K562 (cell line): Measurements from ENCODE around the gene TRIM2. TPM values are rescaled to one million over a fixed set of nuclear protein-coding genes. Genes with fewer than 3 reads are reported as not detected.

Experiments used
- ARID3B ChIP-seq: fragments of 250-450 bp; sonication (Bioruptor Pico); IDR thresholded peaks from 2 replicates; pipeline ENCODE4 v1.4.0; 2020; ENCODE audit warnings: borderline replicate concordance
- ASH1L ChIP-seq: fragments of 450-650 bp; IDR thresholded peaks from 2 replicates; pipeline ENCODE4 v1.6.1; 2018; ENCODE audit warnings: borderline replicate concordance, mild to moderate bottlenecking, low read depth; ENCODE audit not compliant: partially characterized antibody
- BRD4 ChIP-seq: fragments of 200-600 bp; sonication (generic); IDR thresholded peaks from 2 replicates; pipeline ENCODE4 v1.6.1; 2017; ENCODE audit warnings: inconsistent platforms
- CBFB ChIP-seq: sonication (generic); formaldehyde crosslinking; IDR thresholded peaks from 2 replicates; pipeline ENCODE4 v1.4.0; 2020; ENCODE audit warnings: mild to moderate bottlenecking, missing genetic modification reagents
- FOXP1 ChIP-seq: sonication (generic); formaldehyde crosslinking; IDR thresholded peaks from 2 replicates; pipeline ENCODE4 v1.8.0; 2022; ENCODE audit warnings: mild to moderate bottlenecking, missing genetic modification reagents
- HIVEP1 ChIP-seq: fragments of 250-450 bp; sonication (Bioruptor Pico); IDR thresholded peaks from 2 replicates; pipeline ENCODE4 v1.4.0; 2020; ENCODE audit warnings: mild to moderate bottlenecking
- KLF13 ChIP-seq: fragments of 450-650 bp; IDR thresholded peaks from 2 replicates; pipeline ENCODE4 v1.6.1; 2016; ENCODE audit warnings: missing genetic modification characterization, low read depth, mild to moderate bottlenecking, missing compliant biosample characterization, moderate library complexity, borderline replicate concordance
- MAZ ChIP-seq, 2 experiments: fragments of 450-650 bp in 1 of 2; sonication (generic) in 1 of 2; formaldehyde crosslinking; IDR thresholded peaks in 1 of 2; conservative IDR thresholded peaks in 1 of 2; 2 replicates each; pipeline versions ENCODE4 v1.4.0 to v1.5.0; 2020; ENCODE audit warnings: mild to moderate bottlenecking in 1 of 2, missing genetic modification reagents in 1 of 2
- NBN ChIP-seq: fragments of 450-650 bp; IDR thresholded peaks from 2 replicates; pipeline ENCODE4 v1.6.1; 2016; ENCODE audit warnings: low read depth, mild to moderate bottlenecking
- NFRKB ChIP-seq: fragments of 450-650 bp; IDR thresholded peaks from 2 replicates; pipeline ENCODE4 v1.6.1; 2016; ENCODE audit warnings: low read depth
- PCBP1 ChIP-seq: fragments of 200-400 bp; formaldehyde crosslinking; IDR thresholded peaks from 2 replicates; pipeline ENCODE4 v1.6.1; 2018; ENCODE audit warnings: mild to moderate bottlenecking, low read depth, low read length; ENCODE audit not compliant: poor library complexity, severe bottlenecking
- RB1 ChIP-seq: fragments of 450-650 bp; IDR thresholded peaks from 2 replicates; pipeline ENCODE4 v1.6.1; 2017; ENCODE audit warnings: low read depth, mild to moderate bottlenecking
- SPI1 ChIP-seq: IDR thresholded peaks from 2 replicates; pipeline ENCODE4 v1.6.1; 2011; ENCODE audit warnings: low read depth, low read length, control low read depth, borderline replicate concordance
- TGIF2 ChIP-seq: sonication (generic); formaldehyde crosslinking; IDR thresholded peaks from 2 replicates; pipeline ENCODE4 v1.8.1; 2022; ENCODE audit warnings: mild to moderate bottlenecking, missing genetic modification reagents, moderate library complexity
- YBX1 ChIP-seq: fragments of 450-650 bp; IDR thresholded peaks from 2 replicates; pipeline ENCODE4 v1.7.1; 2016; ENCODE audit warnings: mild to moderate bottlenecking
- ZFP36 ChIP-seq: fragments of 150-350 bp; IDR thresholded peaks from 2 replicates; pipeline ENCODE4 v1.6.1; 2018; ENCODE audit warnings: low read length, low read depth; ENCODE audit not compliant: partially characterized antibody
- polyA plus RNA-seq, 8 experiments: library from polyadenylated mRNA; depleted of rRNA in 4 of 8; stranded (reverse) in 5 of 8; unstranded in 3 of 8; fragments of >200 nt; fragmentation: Nextera tagmentation in 2 of 8; fragmentation: Illumina TruSeq in 1 of 8; extraction: Ambion mirVana in 2 of 8; extraction: Trizol in 1 of 8; gene quantifications; 2 replicates each; pipeline versions ENCODE4 v1.2.1 to v1.2.3, GENCODE V29; 2011 to 2014; ENCODE audit warnings: inconsistent platforms in 1 of 8, missing spikeins in 1 of 8
- total RNA-seq, 7 experiments: library from RNA; depleted of rRNA in 6 of 7; stranded (reverse); fragments of >200 nt in 6 of 7; fragmentation: Illumina TruSeq in 2 of 7; extraction: Trizol in 2 of 7; gene quantifications; 2 replicates each; pipeline versions ENCODE4 v1.2.1 to v1.2.3, GENCODE V29; 2011 to 2021; ENCODE audit warnings: low replicate concordance in 1 of 7
- TF ChIP-seq, protein P1 (sequence below): sonication (generic); formaldehyde crosslinking; IDR thresholded peaks from 2 replicates; pipeline ENCODE4 v1.8.1; 2023; ENCODE audit warnings: mild to moderate bottlenecking, missing genetic modification reagents, moderate library complexity
- TF ChIP-seq, protein P2 (sequence below): fragments of 150-350 bp; IDR thresholded peaks from 2 replicates; pipeline ENCODE4 v1.6.1; 2014; ENCODE audit warnings: low read depth, mild to moderate bottlenecking, low read length, borderline replicate concordance
- TF ChIP-seq, protein P3 (sequence below): sonication (generic); formaldehyde crosslinking; IDR thresholded peaks from 2 replicates; pipeline ENCODE4 v1.8.0; 2022; ENCODE audit warnings: mild to moderate bottlenecking, missing genetic modification reagents, borderline replicate concordance

Gene TRIM2
- total and polyA plus RNA-seq, 9 of the 15 experiments (the other 6 are each of a cell fraction or from before 2014, with no cell fraction given), result 0.01 to 0.41 (median 0.13) TPM; not detected in 1

DNA sequence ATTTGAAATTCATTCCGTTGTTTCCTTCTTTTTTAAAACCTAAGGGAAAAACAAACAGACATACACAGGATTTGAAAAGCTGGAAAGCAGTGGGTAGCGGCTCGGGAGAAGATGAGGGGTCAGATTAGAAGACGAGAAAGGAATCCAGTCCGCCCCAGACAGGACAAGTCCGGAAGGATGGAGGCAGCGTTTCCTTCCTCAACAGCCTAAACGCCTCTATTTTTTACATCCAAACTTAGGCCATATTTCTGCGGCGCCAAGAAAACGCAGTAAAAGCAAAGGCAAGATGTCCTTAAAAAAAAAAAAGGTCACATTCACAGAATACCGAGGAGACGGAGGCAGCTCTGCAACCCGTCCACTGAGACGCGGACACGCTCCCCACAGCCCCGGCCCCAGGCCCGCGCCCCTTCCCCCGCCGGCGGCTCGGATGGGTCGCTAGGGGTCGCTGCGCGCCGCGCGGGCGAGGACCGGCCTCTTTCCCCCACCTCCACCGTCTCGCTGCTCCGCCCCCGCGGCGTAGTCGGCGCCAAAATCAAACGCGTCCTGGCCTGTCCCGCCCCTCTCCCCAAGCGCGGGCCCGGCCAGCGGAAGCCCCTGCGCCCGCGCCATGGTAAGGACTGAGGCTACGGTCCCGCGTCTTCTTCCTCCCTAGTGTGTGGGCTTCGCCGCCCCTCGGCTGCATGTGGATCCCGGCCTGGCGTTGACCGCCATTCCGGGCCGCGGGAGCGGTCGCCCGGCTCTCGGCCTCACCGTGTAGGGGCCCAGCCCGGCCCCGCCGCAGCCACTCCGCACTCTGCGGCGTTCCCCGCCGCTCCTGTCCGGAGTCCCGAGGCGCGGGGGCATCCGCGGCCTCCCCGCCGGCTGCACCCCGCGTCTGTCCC, 140.1 kb downstream of the TRIM2 start, which contains the start of gene MND1 (continued):
- TF ChIP-seq, protein P1, sequence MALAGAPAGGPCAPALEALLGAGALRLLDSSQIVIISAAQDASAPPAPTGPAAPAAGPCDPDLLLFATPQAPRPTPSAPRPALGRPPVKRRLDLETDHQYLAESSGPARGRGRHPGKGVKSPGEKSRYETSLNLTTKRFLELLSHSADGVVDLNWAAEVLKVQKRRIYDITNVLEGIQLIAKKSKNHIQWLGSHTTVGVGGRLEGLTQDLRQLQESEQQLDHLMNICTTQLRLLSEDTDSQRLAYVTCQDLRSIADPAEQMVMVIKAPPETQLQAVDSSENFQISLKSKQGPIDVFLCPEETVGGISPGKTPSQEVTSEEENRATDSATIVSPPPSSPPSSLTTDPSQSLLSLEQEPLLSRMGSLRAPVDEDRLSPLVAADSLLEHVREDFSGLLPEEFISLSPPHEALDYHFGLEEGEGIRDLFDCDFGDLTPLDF (CRISPR knock-in tag), result 0 out of 2 replicates have a peak, but pooled peaks have one; percentile 38
- TF ChIP-seq MAZ (CRISPR knock-in tag; conservative IDR thresholded peaks at IDR 0.05 in 1 of 2, IDR thresholded peaks at IDR 0.05 in 1 of 2) (peak; percentile 77 to 89), ARID3B (no peak), NBN (no peak), HIVEP1 (CRISPR knock-in tag) (no peak), FOXP1 (CRISPR knock-in tag) (no peak), ZFP36 (no peak), TGIF2 (0 out of 2 replicates have a peak, but pooled peaks have one; percentile 19), SPI1 (no peak), KLF13 (tag) (peak; percentile 79), YBX1 (no peak), CBFB (CRISPR knock-in tag) (no peak), NFRKB (no peak), ASH1L (no peak), PCBP1 (peak; percentile 32), BRD4 (no peak), RB1 (peak; percentile 96)
- TF ChIP-seq, protein P2, sequence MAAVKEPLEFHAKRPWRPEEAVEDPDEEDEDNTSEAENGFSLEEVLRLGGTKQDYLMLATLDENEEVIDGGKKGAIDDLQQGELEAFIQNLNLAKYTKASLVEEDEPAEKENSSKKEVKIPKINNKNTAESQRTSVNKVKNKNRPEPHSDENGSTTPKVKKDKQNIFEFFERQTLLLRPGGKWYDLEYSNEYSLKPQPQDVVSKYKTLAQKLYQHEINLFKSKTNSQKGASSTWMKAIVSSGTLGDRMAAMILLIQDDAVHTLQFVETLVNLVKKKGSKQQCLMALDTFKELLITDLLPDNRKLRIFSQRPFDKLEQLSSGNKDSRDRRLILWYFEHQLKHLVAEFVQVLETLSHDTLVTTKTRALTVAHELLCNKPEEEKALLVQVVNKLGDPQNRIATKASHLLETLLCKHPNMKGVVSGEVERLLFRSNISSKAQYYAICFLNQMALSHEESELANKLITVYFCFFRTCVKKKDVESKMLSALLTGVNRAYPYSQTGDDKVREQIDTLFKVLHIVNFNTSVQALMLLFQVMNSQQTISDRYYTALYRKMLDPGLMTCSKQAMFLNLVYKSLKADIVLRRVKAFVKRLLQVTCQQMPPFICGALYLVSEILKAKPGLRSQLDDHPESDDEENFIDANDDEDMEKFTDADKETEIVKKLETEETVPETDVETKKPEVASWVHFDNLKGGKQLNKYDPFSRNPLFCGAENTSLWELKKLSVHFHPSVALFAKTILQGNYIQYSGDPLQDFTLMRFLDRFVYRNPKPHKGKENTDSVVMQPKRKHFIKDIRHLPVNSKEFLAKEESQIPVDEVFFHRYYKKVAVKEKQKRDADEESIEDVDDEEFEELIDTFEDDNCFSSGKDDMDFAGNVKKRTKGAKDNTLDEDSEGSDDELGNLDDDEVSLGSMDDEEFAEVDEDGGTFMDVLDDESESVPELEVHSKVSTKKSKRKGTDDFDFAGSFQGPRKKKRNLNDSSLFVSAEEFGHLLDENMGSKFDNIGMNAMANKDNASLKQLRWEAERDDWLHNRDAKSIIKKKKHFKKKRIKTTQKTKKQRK, result no peak
- TF ChIP-seq, protein P3, sequence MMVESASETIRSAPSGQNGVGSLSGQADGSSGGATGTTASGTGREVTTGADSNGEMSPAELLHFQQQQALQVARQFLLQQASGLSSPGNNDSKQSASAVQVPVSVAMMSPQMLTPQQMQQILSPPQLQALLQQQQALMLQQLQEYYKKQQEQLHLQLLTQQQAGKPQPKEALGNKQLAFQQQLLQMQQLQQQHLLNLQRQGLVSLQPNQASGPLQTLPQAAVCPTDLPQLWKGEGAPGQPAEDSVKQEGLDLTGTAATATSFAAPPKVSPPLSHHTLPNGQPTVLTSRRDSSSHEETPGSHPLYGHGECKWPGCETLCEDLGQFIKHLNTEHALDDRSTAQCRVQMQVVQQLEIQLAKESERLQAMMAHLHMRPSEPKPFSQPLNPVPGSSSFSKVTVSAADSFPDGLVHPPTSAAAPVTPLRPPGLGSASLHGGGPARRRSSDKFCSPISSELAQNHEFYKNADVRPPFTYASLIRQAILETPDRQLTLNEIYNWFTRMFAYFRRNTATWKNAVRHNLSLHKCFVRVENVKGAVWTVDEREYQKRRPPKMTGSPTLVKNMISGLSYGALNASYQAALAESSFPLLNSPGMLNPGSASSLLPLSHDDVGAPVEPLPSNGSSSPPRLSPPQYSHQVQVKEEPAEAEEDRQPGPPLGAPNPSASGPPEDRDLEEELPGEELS (CRISPR knock-in tag), result no peak
